ENCODE results near the gene SETD7. TPM values are rescaled to one million over a fixed set of nuclear protein-coding genes. Genes with fewer than 3 reads are reported as not detected.

The SETD7 gene
- total RNA-seq, 1 experiment from 2014 or later, result 60.4 TPM

- intact Hi-C loops (cut with micrococcal nuclease), result no loop called here
Measured at GRCh38 chr4:139484783-139485311, 71.2 kb downstream of the SETD7 start.

GRCh38 chr4:139483000-139483399 is 73.0 kb downstream of the SETD7 start:
- no peak overlapping the region for H3K4me3 Mint-ChIP-seq (ENCODE audit: unreplicated experiment)
- no peak overlapping the region for H3K27ac Mint-ChIP-seq (ENCODE audit: low read depth, unreplicated experiment)
- BruUV-seq (replicated peaks), result no TSS peak
- intact Hi-C loops (cut with micrococcal nuclease), result no loop called here
- no peaks in the 10 kb centered on the region for H3K27me3 Mint-ChIP-seq (ENCODE audit: insufficient read depth, unreplicated experiment)
- peaks cover 7% of the 10 kb centered on the region for H3K36me3 Mint-ChIP-seq (ENCODE audit: insufficient read depth, unreplicated experiment)
- H3K4me1 Mint-ChIP-seq (ENCODE audit: insufficient read depth, unreplicated experiment), result no peaks in the 10 kb centered on the region
- no peak for DNase-seq (ENCODE audit: unreplicated experiment)
- ChIA-PET POLR2A (interaction anchor here (0.6 kb wide), 1 partner anchor 171 kb away, joined by 3 read pairs; no protein-coding TSS in a partner anchor), CTCF (interaction anchor here (0.7 to 1.6 kb wide), 3 partner anchors 14 to 1017 kb away, joined by 3 to 4 read pairs (median 3); no protein-coding TSS in a partner anchor)
- no peaks in the 10 kb centered on the region for H3K9me3 Mint-ChIP-seq (ENCODE audit: unreplicated experiment)
- TF ChIP-seq CTCF (IDR thresholded peaks at IDR 0.05; ENCODE audit: unreplicated experiment), result no peak

More at GRCh38 chr4:139484783-139485311, 71.2 kb downstream of the SETD7 start:
- Mint-ChIP-seq H3K27me3 (ENCODE audit: insufficient read depth, unreplicated experiment) (no peaks in the 10 kb centered on the region), H3K36me3 (ENCODE audit: insufficient read depth, unreplicated experiment) (no peaks in the 10 kb centered on the region), H3K4me1 (ENCODE audit: insufficient read depth, unreplicated experiment) (no peaks in the 10 kb centered on the region), H3K4me3 (ENCODE audit: unreplicated experiment) (no peak overlapping the region), H3K9me3 (ENCODE audit: unreplicated experiment) (no peaks in the 10 kb centered on the region), H3K27ac (ENCODE audit: low read depth, unreplicated experiment) (no peak overlapping the region)
- no peak for TF ChIP-seq CTCF (IDR thresholded peaks at IDR 0.05; ENCODE audit: unreplicated experiment)
- ChIA-PET CTCF (interaction anchor here (0.6 kb wide), 1 partner anchor 170 kb away, joined by 3 read pairs; no protein-coding TSS in a partner anchor), POLR2A (interaction anchor here (0.6 to 1.3 kb wide), 2 partner anchors 10 to 22 kb away, joined by 3 read pairs; no protein-coding TSS in a partner anchor)
- no TSS peak for BruUV-seq (replicated peaks)
- no peak for DNase-seq (ENCODE audit: unreplicated experiment)

- Mint-ChIP-seq H3K9me3 (ENCODE audit: unreplicated experiment) (no peaks in the 10 kb centered on the region), H3K4me3 (ENCODE audit: unreplicated experiment) (no peak overlapping the region), H3K27me3 (ENCODE audit: insufficient read depth, unreplicated experiment) (no peaks in the 10 kb centered on the region), H3K4me1 (ENCODE audit: insufficient read depth, unreplicated experiment) (no peaks in the 10 kb centered on the region), H3K36me3 (ENCODE audit: insufficient read depth, unreplicated experiment) (peaks cover 7% of the 10 kb centered on the region), H3K27ac (ENCODE audit: low read depth, unreplicated experiment) (no peak overlapping the region)
- no TSS peak for BruUV-seq (replicated peaks)
- TF ChIP-seq CTCF (IDR thresholded peaks at IDR 0.05; ENCODE audit: unreplicated experiment), result no peak
- intact Hi-C loops (cut with micrococcal nuclease), result no loop called here
- CTCF ChIA-PET, result interaction anchor here (0.6 kb wide), 2 partner anchors 14 to 300 kb away, joined by 3 to 5 read pairs; no protein-coding TSS in a partner anchor
- POLR2A ChIA-PET, result no interaction called here
- DNase-seq (ENCODE audit: unreplicated experiment), result no peak
Measured at GRCh38 chr4:139481465-139481864, 74.6 kb downstream of the SETD7 start.

- TF ChIP-seq CTCF (IDR thresholded peaks at IDR 0.05; ENCODE audit: unreplicated experiment), result no peak
Measured at GRCh38 chr4:139476363-139476762, 79.7 kb downstream of the SETD7 start.

More at GRCh38 chr4:139476363-139476762, 79.7 kb downstream of the SETD7 start:
- BruUV-seq (replicated peaks), result no TSS peak
- DNase-seq (ENCODE audit: unreplicated experiment), result no peak
- H3K27me3 Mint-ChIP-seq (ENCODE audit: insufficient read depth, unreplicated experiment), result no peaks in the 10 kb centered on the region
- POLR2A ChIA-PET, result interaction anchor here (0.8 to 1.1 kb wide), 2 partner anchors 12 to 21 kb away, joined by 3 to 4 read pairs; no protein-coding TSS in a partner anchor
- no peaks in the 10 kb centered on the region for H3K4me1 Mint-ChIP-seq (ENCODE audit: insufficient read depth, unreplicated experiment)
- no peak overlapping the region for H3K4me3 Mint-ChIP-seq (ENCODE audit: unreplicated experiment)
- no peaks in the 10 kb centered on the region for H3K9me3 Mint-ChIP-seq (ENCODE audit: unreplicated experiment)
- H3K27ac Mint-ChIP-seq (ENCODE audit: low read depth, unreplicated experiment), result no peak overlapping the region
- intact Hi-C loops (cut with micrococcal nuclease), result no loop called here
- CTCF ChIA-PET, result interaction anchor here (0.5 to 1.1 kb wide), 2 partner anchors 21 to 179 kb away, joined by 3 read pairs; no protein-coding TSS in a partner anchor
- peaks cover 21% of the 10 kb centered on the region for H3K36me3 Mint-ChIP-seq (ENCODE audit: insufficient read depth, unreplicated experiment)

Measured in MCF 10A (cell line).